ENCODE measurements around the gene SEMA4G. TPM values are rescaled to one million over a fixed set of nuclear protein-coding genes. Genes with fewer than 3 reads are reported as not detected.

Gene SEMA4G
- total RNA-seq, 1 experiment from 2014 or later, result not detected

DNA sequence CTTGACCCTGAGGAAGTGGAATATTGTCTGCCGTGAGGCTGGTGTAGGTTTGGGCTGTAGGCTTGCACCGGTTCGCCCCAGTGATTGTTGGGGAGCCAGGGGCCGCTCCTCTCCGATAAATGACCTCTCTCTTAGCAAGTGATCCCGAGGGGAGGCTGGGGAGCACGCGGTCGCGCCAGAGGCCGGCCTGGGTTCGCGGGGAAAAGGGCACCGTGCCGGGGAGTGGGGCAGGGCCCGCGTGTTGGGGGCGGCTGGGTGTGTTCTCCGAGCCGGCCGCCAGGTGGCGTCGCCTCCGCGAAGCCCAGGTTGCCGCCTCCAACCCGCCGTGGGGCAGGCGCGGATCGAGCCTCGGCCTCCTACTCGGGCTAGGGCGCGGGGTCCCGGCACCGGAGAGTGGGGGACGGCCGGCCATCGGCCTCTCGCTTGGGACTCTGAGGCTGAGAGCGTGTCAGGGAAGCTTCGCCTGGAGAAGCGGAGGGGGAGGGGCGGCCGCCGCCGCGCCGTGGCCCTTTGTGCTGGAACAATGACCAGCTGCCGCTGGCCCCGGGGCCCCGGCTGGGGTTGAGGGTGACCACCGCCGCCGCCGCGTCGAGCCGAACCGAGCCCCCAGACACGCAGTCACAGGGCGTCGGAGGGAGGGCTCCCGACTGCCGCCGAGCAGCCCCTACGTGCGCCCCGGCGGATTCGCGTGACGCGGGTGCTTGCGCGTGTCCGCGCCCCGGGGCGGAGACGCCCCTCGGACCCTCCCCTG, 29.9 kb downstream of the SEMA4G start:
- DNase-seq, result peak; percentile 83
- peak overlapping the region; percentile 83 for H3K4me3 ChIP-seq

DNA sequence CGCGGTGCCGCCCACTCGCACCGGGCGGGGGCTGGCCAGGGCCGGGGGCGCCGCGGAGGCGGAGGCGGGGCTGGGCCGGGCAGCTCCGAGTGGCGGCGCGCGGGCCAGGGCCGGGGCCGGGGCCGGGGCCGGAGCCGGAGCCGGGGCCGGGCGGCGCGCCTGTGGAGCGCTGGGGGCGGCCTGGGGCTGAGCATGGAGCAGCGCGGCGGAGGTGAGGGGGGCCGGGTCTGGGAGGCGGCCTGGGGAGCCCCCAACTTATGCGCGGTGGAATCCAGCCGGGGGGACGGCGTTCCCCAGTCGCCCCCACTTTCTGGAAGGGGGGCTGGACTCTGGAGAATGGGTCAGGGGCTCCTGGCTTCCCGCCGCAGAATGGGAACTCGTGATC, 30.4 kb downstream of the SEMA4G start, which contains the start of gene LZTS2:
Gene LZTS2, plus strand, starts transcription at position 67 of the 385 bp plus-strand sequence. CDS start 2,731 bp downstream, outside the sequence.
- peak within 1 kb of the TSS; percentile 83 for H3K4me3 ChIP-seq
- peaks cover 42% of the 10 kb centered on the region for H3K36me3 ChIP-seq
- no peaks in the 10 kb centered on the region for H3K9me3 ChIP-seq
- DNase-seq, result no peak
- H3K27me3 ChIP-seq, result no peaks in the 10 kb centered on the region

More for the DNA sequence above, 29.9 kb downstream of the SEMA4G start:
- Histone ChIP-seq H3K9me3 (no peaks in the 10 kb centered on the region), H3K36me3 (peaks cover 42% of the 10 kb centered on the region), H3K27me3 (no peaks in the 10 kb centered on the region)

DNA sequence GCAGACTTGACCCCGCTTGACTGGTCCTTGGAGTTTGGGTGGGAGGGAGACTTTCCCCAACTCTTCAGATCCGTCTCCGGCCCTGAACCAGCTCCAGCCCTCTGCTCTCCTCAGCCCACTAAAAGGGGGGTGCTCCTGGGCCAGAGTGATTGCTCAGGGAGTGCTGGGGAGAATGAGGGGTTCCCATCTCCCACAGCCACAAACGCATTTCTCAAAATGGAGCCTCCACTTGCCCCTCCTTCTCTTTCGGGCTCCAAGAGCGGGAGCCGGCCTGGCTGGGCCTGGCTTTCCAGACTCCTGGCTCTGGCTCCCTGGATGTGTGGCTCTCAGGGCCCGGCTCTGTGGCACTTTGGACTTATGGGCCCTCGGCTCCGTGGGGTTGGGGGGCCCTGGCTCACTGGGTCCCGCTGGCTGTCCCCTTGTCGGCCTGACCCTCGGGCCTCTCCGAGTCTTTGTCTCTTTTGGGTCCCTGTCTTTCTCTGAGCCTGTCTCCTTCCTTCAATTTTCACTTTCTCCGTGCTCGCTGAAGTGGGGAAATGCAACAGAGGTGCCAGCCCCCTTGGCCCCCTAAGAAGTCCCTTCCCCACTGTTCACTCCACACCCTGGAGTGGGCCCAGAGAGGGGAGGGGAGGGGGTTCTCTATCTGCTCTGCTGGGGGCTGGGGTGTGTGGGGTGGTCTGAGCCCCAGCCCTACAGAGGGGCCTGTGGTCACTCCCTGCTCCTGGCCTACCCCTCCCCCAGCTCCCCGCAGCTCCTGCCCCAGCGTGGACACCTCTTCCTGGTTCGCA, 31.0 kb downstream of the SEMA4G start:
- DNase-seq, result no peak
- H3K27me3 ChIP-seq, result no peaks in the 10 kb centered on the region
- H3K9me3 ChIP-seq, result no peaks in the 10 kb centered on the region
- peaks cover 42% of the 10 kb centered on the region for H3K36me3 ChIP-seq
- peak overlapping the region; percentile 83 for H3K4me3 ChIP-seq

DNA sequence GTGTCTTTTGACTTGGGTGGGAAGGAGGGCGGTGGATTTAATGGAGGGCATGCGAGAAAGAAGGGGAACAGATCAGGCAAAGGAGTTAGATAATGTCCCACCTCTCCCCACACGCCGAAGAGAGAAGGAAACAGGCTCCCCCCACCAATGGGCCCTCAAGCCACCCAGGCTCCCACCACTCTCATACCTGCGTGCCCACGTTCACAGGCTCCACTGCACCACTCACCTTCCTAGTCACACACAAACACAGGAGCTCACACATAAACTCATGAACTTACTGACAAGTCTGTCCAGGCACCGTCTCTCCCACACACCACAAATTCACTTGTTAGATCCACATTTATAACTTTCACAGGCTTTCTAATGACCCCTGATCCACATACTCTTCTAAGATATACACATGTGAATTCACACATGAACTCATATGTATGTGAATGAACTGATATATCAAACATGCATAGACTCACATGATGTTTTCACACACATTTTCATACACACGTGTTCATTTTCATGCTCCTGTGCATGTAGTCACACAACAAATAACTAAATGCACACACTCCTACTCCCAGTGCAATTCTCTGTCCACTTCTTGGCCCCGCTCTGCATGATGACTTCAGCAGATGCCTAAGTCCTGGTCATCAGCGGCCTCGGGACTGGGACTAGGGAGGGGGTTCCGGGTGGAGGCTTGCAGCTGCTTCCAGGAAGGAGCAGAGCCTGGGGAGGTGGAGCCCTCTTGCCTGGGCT, 31.8 kb downstream of the SEMA4G start:
- H3K9me3 ChIP-seq, result no peaks in the 10 kb centered on the region
- H3K27me3 ChIP-seq, result no peaks in the 10 kb centered on the region
- H3K36me3 ChIP-seq, result peaks cover 48% of the 10 kb centered on the region
- H3K4me3 ChIP-seq, result peak overlapping the region; percentile 83
- peak; percentile 89 for DNase-seq

DNA sequence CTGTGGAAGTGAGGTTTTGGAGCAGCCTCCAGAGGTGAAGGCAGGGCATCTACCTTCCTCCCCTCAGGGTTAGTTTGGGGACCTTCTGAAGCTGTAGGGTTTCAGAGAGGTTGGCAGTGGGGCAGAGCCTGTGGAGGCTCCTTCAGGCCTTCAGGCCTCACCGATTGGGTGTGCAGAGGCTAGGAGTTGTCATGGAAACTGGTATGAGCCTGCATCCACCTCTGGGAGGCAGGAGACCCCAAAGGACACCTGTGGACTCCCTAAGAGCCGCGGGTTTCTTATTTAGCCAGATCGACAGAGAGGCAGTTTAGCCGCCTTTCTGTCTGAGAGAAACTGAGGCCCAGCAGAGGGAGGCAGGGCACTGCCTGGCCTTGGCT, 32.3 kb downstream of the SEMA4G start:
- H3K36me3 ChIP-seq, result peaks cover 53% of the 10 kb centered on the region
- no peaks in the 10 kb centered on the region for H3K27me3 ChIP-seq
- no peaks in the 10 kb centered on the region for H3K9me3 ChIP-seq
- DNase-seq, result no peak
- H3K4me3 ChIP-seq, result peak overlapping the region; percentile 83

DNA sequence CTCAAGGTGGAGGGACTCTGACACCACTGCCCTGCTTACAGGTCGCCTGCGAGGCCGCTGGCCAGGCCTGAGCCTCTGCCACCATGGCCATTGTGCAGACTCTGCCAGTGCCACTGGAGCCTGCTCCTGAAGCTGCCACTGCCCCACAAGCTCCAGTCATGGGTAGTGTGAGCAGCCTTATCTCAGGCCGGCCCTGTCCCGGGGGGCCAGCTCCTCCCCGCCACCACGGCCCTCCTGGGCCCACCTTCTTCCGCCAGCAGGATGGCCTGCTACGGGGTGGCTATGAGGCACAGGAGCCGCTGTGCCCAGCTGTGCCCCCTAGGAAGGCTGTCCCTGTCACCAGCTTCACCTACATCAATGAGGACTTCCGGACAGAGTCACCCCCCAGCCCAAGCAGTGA, 33.2 kb downstream of the SEMA4G start:
- Histone ChIP-seq H3K9me3 (no peaks in the 10 kb centered on the region), H3K4me3 (no peak overlapping the region)
- no peak for DNase-seq

DNA sequence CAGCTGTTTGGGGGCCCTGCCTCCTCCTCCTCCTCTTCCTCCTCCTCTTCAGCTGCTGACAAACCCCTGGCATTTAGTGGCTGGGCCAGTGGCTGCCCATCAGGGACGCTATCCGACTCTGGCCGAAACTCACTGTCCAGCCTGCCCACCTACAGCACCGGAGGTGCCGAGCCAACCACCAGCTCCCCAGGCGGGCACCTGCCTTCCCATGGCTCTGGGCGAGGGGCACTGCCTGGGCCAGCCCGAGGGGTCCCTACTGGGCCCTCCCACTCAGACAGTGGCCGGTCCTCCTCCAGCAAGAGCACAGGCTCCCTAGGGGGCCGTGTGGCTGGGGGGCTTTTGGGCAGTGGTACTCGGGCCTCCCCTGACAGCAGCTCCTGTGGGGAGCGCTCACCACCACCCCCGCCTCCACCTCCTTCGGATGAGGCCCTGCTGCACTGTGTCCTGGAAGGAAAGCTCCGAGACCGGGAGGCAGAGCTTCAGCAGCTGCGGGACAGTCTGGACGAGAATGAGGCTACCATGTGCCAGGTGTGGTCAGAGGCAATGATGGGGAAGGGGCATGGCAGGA, 34.4 kb downstream of the SEMA4G start:
- H3K27me3 ChIP-seq, result no peaks in the 10 kb centered on the region
- no peak for DNase-seq
- H3K4me3 ChIP-seq, result no peak overlapping the region
- no peaks in the 10 kb centered on the region for H3K9me3 ChIP-seq
- peaks cover 61% of the 10 kb centered on the region for H3K36me3 ChIP-seq

More for the DNA sequence above, 33.2 kb downstream of the SEMA4G start:
- Histone ChIP-seq H3K27me3 (no peaks in the 10 kb centered on the region), H3K36me3 (peaks cover 61% of the 10 kb centered on the region)

DNA sequence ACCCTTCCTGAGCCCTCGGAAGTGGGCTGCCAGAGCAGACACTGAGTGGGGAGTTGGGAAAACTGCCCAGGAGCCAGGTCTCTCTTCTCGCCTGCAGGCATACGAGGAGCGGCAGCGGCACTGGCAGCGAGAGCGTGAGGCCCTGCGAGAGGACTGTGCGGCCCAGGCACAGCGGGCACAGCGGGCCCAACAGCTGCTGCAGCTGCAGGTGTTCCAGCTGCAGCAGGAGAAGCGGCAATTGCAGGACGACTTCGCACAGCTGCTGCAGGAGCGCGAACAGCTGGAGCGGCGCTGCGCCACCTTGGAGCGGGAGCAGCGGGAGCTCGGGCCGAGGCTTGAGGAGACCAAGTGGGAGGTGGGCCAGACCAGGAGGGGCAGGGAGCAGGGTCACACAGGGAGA, 36.1 kb downstream of the SEMA4G start:
- DNase-seq, result no peak
- peaks cover 61% of the 10 kb centered on the region for H3K36me3 ChIP-seq
- no peak overlapping the region for H3K4me3 ChIP-seq
- no peaks in the 10 kb centered on the region for H3K27me3 ChIP-seq
- no peaks in the 10 kb centered on the region for H3K9me3 ChIP-seq

DNA sequence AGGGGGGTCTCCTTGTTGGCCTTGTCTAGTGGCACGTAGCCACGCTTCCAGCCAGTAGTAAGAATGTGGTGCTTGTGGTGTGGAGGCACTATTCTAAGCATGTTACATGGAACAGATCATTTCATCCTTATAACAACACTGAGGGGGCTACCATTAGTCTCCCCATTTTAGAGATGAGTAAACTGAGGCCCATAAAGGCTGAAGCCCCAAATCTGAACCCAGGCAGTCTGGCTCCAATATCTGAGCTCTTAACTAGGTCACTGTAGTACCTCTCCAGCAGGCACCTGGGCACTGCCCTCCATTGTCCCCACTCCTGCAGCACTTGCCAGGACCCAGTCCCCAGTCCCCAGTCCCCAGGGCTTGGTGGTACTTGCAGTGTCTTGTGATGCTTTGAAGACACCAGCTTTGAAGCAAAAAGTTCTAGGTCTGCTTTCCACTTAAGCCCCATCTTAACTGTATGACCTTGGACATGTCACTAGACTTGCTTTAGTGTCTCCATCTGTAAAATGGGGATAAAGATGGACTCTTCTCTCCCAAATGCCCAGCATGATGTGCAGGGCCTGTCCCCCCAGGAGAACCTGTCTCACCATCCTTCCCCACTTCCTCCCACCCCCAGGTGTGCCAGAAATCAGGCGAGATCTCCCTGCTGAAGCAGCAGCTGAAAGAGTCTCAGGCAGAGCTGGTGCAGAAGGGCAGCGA, 36.7 kb downstream of the SEMA4G start:
- Histone ChIP-seq H3K9me3 (no peaks in the 10 kb centered on the region), H3K36me3 (peaks cover 58% of the 10 kb centered on the region), H3K4me3 (no peak overlapping the region), H3K27me3 (no peaks in the 10 kb centered on the region)
- no peak for DNase-seq

DNA sequence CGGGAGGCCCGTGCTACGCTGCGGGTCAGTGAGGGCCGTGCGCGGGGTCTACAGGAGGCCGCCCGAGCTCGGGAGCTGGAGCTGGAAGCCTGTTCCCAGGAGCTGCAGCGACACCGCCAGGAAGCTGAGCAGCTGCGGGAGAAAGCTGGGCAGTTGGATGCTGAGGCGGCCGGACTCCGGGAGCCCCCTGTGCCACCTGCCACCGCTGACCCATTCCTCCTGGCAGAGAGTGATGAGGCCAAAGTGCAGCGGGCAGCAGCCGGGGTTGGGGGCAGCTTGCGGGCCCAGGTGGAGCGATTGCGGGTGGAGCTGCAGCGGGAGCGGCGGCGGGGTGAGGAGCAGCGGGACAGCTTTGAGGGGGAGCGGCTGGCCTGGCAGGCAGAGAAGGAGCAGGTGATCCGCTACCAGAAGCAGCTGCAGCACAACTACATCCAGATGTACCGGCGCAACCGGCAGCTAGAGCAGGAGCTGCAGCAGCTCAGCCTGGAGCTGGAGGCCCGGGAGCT, 37.3 kb downstream of the SEMA4G start:
- Histone ChIP-seq H3K4me3 (no peak overlapping the region), H3K9me3 (no peaks in the 10 kb centered on the region), H3K27me3 (no peaks in the 10 kb centered on the region), H3K36me3 (peaks cover 56% of the 10 kb centered on the region)
- DNase-seq, result no peak

DNA sequence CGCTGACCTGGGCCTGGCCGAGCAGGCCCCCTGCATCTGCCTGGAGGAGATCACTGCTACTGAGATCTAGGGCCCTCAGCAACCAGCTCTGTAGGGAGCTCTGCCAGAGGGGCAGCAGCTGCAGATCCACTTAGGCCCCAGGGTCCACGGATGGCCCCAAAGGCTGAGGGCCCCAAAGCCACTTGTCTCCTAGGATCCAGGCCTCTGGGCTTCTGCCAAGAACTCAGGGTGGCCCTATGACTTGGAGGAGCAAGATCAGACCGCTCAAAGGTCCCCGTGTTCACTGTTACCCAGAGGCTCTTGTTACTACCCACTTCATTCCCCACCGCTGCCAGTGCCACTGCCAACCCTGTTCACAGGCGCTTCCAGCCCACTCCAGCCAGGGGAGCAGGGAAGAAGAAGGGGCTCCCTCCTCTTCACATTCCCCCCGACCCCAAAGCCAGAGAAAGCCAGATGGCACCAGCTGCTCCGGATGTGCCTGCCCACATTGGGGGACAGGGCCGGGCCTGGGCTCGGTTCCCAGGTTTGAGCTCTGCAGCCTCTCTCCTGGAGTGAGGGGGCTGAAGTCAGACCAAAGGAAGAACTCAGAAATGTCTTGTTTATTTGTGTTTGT, 37.9 kb downstream of the SEMA4G start:
- H3K27me3 ChIP-seq, result no peaks in the 10 kb centered on the region
- H3K9me3 ChIP-seq, result no peaks in the 10 kb centered on the region
- no peak overlapping the region for H3K4me3 ChIP-seq
- peak; percentile 80 for DNase-seq
- H3K36me3 ChIP-seq, result peaks cover 50% of the 10 kb centered on the region

DNA sequence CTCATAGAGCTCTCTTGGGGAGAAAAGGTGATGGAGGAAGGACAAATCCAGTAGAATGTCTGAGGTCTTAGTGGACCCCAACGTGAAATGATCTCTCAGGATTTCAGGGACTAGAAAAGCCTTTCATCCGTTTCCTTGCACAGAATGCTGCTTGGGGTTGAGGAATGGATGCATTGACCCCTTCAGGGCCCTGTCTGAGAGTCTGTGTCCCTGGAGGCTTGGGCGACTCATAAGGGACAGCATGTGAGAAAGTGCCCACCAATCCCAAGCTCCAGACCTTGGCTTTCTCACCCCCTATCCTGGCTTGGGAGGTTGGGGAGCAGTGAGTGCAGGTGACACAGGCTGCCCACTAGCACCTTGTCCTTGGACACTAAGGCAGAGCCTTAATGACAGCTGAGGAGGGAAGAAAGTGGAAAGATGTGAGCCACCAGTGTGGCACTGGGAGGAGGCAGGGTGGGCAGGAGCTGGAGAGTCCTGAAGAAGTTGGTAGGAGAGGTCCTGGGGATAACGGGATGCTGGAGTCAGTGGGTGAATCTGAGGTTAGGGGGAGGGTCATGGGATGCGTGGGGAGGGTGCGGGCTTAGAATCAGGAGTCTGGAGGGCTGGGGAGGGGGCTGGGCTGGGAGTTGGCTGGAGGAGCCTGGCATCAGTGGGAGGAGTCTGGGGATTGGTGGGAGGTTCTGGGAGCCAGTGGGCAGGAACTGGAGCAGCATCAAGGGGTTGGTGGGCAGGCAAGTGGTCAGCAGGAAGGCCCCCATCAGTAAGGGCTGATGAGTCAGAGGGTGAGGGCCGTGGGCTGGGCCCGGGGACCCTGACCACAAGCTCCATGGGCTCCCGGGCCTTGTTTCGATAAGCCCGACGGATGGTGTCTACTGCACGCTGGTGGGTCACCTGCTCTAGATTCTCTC, 38.9 kb downstream of the SEMA4G start:
- Histone ChIP-seq H3K4me3 (no peak overlapping the region), H3K36me3 (peaks cover 40% of the 10 kb centered on the region), H3K9me3 (no peaks in the 10 kb centered on the region), H3K27me3 (no peaks in the 10 kb centered on the region)
- no peak for DNase-seq

DNA sequence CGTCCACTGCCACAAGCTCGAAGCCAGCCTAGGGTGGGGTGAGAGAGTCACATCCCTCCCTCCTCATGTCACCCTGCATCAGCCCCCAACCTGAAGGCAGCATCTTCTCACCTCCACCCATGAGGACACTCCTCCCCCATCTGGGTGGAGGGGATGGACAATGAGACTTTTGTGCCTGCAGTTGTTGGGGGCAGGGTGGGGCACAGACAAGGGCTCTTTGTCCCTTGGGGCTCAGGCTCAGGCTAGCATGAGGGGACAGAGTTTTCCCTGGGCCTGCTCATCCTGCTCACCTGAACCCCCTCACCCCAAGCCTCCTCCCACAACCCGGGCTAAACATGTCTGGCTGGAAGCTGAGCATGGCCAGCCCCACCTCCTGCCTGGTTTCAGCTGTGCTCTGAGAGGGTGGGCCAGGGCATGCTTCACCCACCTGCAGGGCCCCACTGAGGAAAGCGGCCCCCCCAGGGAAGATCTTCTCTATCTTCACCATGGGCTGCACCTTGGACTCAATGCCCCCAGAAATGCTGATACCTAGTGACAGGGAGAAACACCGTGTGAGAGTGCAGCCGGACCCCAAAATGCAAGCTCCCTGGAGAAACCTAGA, 39.6 kb downstream of the SEMA4G start:
- H3K9me3 ChIP-seq, result no peaks in the 10 kb centered on the region
- H3K36me3 ChIP-seq, result peaks cover 33% of the 10 kb centered on the region
- no peaks in the 10 kb centered on the region for H3K27me3 ChIP-seq
- no peak for DNase-seq
- H3K4me3 ChIP-seq, result no peak overlapping the region

DNA sequence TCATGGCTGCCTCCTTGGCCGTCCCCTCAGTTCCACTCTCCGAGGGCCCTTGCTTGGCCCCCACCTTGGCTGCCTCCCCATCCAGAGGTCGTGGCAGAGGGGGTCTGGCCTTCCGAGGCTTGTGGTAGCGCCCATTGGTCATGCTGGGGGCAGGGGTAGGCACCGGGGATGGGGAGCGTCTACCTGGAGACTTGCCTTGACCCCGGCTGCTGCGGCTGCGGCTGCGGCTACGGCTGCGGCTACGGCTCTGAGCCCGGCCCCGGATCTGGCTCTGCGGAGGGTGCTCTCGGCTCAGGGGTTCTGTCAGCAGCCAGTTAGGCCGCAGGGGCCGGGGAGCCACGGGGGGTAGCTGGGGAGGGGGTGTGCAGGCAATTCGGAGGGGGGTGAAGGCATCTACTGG, 41.0 kb downstream of the SEMA4G start:
- peaks cover 19% of the 10 kb centered on the region for H3K36me3 ChIP-seq
- no peak for DNase-seq
- no peaks in the 10 kb centered on the region for H3K27me3 ChIP-seq
- H3K9me3 ChIP-seq, result no peaks in the 10 kb centered on the region
- H3K4me3 ChIP-seq, result no peak overlapping the region
